Hepatocyte (in vitro differentiated cells): Measurements from ENCODE around the gene ZBTB20.

Experiments used
- EZH2 ChIP-seq: fragments of 200-600 bp; sonication (generic); IDR thresholded peaks from 2 replicates; pipeline ENCODE4 v1.6.1; 2016; ENCODE audit warnings: antibody characterized with exemption, mild to moderate bottlenecking, borderline replicate concordance
- EZH2phosphoT487 ChIP-seq: fragments of 200-600 bp; sonication (generic); IDR thresholded peaks from one replicate; pipeline ENCODE4 v1.6.1; 2018; ENCODE audit warnings: antibody characterized with exemption, mild to moderate bottlenecking, low read depth, moderate library complexity; ENCODE audit not compliant: unreplicated experiment, severe bottlenecking
- TF ChIP-seq, protein P1 (sequence below): fragments of 200-600 bp; sonication (generic); IDR thresholded peaks from 2 replicates; pipeline ENCODE4 v1.5.1; 2016; ENCODE audit warnings: antibody characterized with exemption, mild to moderate bottlenecking; ENCODE audit not compliant: poor library complexity

DNA sequence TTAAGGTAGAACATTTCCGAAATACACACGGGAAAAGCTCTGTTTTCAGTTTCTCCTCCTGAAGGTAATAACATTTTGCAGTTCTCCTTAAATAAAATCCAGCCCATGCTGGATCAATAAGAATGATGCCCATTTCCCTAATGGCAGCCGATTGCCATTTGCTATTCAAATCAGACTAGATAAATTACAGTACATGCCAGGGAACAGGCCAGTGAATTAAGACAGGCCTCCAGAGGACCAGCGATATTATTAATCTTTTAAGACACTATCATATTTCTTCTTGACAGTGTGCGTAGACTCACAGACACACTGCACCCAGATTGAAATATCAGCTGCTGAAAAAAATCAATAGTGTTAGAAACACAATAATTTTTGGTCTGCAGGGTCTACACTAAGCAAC lies 431.0 kb downstream of the ZBTB20 start:
- TF ChIP-seq, protein P1, sequence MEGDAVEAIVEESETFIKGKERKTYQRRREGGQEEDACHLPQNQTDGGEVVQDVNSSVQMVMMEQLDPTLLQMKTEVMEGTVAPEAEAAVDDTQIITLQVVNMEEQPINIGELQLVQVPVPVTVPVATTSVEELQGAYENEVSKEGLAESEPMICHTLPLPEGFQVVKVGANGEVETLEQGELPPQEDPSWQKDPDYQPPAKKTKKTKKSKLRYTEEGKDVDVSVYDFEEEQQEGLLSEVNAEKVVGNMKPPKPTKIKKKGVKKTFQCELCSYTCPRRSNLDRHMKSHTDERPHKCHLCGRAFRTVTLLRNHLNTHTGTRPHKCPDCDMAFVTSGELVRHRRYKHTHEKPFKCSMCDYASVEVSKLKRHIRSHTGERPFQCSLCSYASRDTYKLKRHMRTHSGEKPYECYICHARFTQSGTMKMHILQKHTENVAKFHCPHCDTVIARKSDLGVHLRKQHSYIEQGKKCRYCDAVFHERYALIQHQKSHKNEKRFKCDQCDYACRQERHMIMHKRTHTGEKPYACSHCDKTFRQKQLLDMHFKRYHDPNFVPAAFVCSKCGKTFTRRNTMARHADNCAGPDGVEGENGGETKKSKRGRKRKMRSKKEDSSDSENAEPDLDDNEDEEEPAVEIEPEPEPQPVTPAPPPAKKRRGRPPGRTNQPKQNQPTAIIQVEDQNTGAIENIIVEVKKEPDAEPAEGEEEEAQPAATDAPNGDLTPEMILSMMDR: no peak
- TF ChIP-seq EZH2 (no peak), EZH2phosphoT487 (no peak)
